ENCODE results near the gene AGXT2.

Gene AGXT2, protein sequence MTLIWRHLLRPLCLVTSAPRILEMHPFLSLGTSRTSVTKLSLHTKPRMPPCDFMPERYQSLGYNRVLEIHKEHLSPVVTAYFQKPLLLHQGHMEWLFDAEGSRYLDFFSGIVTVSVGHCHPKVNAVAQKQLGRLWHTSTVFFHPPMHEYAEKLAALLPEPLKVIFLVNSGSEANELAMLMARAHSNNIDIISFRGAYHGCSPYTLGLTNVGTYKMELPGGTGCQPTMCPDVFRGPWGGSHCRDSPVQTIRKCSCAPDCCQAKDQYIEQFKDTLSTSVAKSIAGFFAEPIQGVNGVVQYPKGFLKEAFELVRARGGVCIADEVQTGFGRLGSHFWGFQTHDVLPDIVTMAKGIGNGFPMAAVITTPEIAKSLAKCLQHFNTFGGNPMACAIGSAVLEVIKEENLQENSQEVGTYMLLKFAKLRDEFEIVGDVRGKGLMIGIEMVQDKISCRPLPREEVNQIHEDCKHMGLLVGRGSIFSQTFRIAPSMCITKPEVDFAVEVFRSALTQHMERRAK

DNA sequence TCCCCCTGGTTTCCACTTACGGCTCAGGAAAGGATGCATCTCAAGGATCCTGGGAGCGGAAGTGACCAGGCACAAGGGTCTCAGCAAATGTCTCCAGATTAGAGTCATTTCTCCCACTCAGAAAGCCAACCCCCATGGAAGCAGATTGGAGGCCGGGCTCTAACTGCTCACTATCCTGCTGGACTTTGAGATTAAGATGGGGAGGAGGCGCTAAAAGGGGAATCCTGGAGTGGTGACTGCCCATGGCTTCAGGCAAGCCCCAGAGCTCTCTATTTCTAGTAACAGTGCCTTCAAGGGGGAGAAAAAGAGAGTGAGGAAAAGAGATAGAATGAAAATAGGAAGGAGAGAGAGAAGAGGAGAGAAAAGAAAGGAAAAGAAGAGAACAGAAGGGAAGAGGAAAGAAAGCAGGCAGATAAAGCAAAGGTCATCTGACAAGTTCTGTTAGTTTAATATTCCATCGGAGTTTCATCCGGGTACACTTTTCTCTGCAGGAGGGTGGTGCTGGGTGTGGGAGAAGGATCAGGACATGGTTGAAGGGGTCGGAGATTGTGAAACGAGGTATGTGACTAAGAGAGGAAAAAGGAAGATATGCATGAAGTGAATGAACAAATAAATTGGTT lies at the start of gene AGXT2:
TSS of gene AGXT2 (minus strand) at position 165 of the 620 bp plus-strand sequence. CDS start at position 108, 57 bp downstream.
- TF ChIP-seq FOXA1 (IDR thresholded peaks at IDR 0.05): no peak
- TF ChIP-seq ARNT (IDR thresholded peaks at IDR 0.05): no peak
- no peak for TF ChIP-seq FOXM1 (IDR thresholded peaks at IDR 0.05; ENCODE audit: borderline replicate concordance)
- TF ChIP-seq LEF1 (IDR thresholded peaks at IDR 0.05; ENCODE audit: borderline replicate concordance): no peak
- no peak for TF ChIP-seq BHLHE40 (IDR thresholded peaks at IDR 0.05; ENCODE audit: borderline replicate concordance)
- TF ChIP-seq NFRKB (IDR thresholded peaks at IDR 0.05): no peak
- TF ChIP-seq CTBP1 (IDR thresholded peaks at IDR 0.05; ENCODE audit: borderline replicate concordance): no peak
- no peak for TF ChIP-seq ZNF384 (IDR thresholded peaks at IDR 0.05)
- no peak for TF ChIP-seq HDGF (IDR thresholded peaks at IDR 0.05; ENCODE audit: borderline replicate concordance)
- TF ChIP-seq FOXK2 (IDR thresholded peaks at IDR 0.05): no peak
- TF ChIP-seq, protein P1, sequence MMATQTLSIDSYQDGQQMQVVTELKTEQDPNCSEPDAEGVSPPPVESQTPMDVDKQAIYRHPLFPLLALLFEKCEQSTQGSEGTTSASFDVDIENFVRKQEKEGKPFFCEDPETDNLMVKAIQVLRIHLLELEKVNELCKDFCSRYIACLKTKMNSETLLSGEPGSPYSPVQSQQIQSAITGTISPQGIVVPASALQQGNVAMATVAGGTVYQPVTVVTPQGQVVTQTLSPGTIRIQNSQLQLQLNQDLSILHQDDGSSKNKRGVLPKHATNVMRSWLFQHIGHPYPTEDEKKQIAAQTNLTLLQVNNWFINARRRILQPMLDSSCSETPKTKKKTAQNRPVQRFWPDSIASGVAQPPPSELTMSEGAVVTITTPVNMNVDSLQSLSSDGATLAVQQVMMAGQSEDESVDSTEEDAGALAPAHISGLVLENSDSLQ (IDR thresholded peaks at IDR 0.05): no peak
- no peak for TF ChIP-seq TARDBP (IDR thresholded peaks at IDR 0.05)
- POLR2A ChIA-PET: no interaction called here
- CTCF ChIA-PET: interaction anchor here (0.6 kb wide), 1 partner anchor 134 kb away, joined by 7 read pairs; no protein-coding TSS in a partner anchor
- no peak for DNase-seq (ENCODE audit: extremely low spot score)

DNA sequence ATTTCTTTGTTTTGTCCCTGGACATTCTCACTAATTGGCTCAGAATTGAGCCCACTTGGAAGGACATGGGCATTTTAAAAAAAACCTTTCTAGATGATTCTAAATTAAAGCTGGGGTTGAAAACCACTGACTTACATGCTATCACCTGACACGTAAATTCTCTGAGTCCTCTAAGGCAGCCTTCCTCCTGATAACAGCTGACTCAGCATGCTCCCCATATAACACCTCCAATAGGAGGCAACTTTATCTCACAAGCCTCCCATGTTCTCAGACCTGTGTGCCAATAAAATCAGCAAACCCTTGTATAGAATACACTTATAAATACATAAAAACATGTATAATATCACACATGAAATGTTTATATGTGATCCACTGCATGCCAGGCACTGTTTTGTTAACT lies 49.2 kb upstream of the AGXT2 start:
- TF ChIP-seq ARNT (IDR thresholded peaks at IDR 0.05): no peak
- TF ChIP-seq BHLHE40 (IDR thresholded peaks at IDR 0.05; ENCODE audit: borderline replicate concordance): no peak
- TF ChIP-seq TARDBP (IDR thresholded peaks at IDR 0.05): no peak
- TF ChIP-seq SP1 (IDR thresholded peaks at IDR 0.05): no peak
- TF ChIP-seq HDGF (IDR thresholded peaks at IDR 0.05; ENCODE audit: borderline replicate concordance): no peak
- no peak for TF ChIP-seq ELF4 (IDR thresholded peaks at IDR 0.05)
- TF ChIP-seq ZNF384 (IDR thresholded peaks at IDR 0.05): no peak
- TF ChIP-seq NFRKB (IDR thresholded peaks at IDR 0.05): no peak
- TF ChIP-seq L3MBTL2 (conservative IDR thresholded peaks at IDR 0.05): no peak
- TF ChIP-seq FOXK2 (IDR thresholded peaks at IDR 0.05): no peak
- no peak for TF ChIP-seq CTBP1 (IDR thresholded peaks at IDR 0.05; ENCODE audit: borderline replicate concordance)
- TF ChIP-seq, protein P1 (IDR thresholded peaks at IDR 0.05): no peak
- TF ChIP-seq SUZ12 (IDR thresholded peaks at IDR 0.05): no peak
- TF ChIP-seq FOXM1 (IDR thresholded peaks at IDR 0.05; ENCODE audit: borderline replicate concordance): no peak
- TF ChIP-seq LEF1 (IDR thresholded peaks at IDR 0.05; ENCODE audit: borderline replicate concordance): no peak
- TF ChIP-seq FOXA1 (IDR thresholded peaks at IDR 0.05): no peak
- ChIA-PET CTCF (no interaction called here), POLR2A (no interaction called here)

DNA sequence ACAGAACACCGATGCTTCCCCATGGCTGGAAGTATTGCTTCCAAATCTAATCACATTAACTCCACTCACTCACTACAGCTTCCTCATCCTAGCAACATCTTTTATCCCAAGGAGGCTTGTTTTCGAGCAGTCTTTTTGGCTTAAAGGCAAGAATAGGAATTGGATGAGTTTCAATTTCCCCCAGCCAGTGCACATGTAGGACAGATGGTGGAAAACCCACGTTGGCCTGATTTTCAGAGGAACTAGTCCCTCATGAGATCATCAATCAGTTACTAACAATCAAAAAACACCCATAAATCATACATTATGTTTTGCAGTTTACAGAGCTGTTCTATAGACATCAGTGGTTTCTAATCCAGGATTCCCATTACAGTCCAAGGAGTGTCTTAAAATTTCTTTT lies 48.5 kb upstream of the AGXT2 start:
- CTCF ChIA-PET: no interaction called here
- POLR2A ChIA-PET: no interaction called here
- TF ChIP-seq L3MBTL2 (conservative IDR thresholded peaks at IDR 0.05) (no peak), FOXK2 (IDR thresholded peaks at IDR 0.05) (no peak), ELF4 (IDR thresholded peaks at IDR 0.05) (no peak), NFRKB (IDR thresholded peaks at IDR 0.05) (no peak), TARDBP (IDR thresholded peaks at IDR 0.05) (no peak), ARNT (IDR thresholded peaks at IDR 0.05) (no peak), SUZ12 (IDR thresholded peaks at IDR 0.05) (no peak), HDGF (IDR thresholded peaks at IDR 0.05; ENCODE audit: borderline replicate concordance) (no peak), SP1 (IDR thresholded peaks at IDR 0.05) (no peak), CTBP1 (IDR thresholded peaks at IDR 0.05; ENCODE audit: borderline replicate concordance) (no peak), FOXA1 (IDR thresholded peaks at IDR 0.05) (no peak), BHLHE40 (IDR thresholded peaks at IDR 0.05; ENCODE audit: borderline replicate concordance) (no peak), FOXM1 (IDR thresholded peaks at IDR 0.05; ENCODE audit: borderline replicate concordance) (no peak), ZNF384 (IDR thresholded peaks at IDR 0.05) (no peak), LEF1 (IDR thresholded peaks at IDR 0.05; ENCODE audit: borderline replicate concordance) (no peak)
- TF ChIP-seq, protein P1 (IDR thresholded peaks at IDR 0.05): no peak

More for the DNA sequence above, 49.2 kb upstream of the AGXT2 start:
- no peak for DNase-seq (ENCODE audit: extremely low spot score)

DNA sequence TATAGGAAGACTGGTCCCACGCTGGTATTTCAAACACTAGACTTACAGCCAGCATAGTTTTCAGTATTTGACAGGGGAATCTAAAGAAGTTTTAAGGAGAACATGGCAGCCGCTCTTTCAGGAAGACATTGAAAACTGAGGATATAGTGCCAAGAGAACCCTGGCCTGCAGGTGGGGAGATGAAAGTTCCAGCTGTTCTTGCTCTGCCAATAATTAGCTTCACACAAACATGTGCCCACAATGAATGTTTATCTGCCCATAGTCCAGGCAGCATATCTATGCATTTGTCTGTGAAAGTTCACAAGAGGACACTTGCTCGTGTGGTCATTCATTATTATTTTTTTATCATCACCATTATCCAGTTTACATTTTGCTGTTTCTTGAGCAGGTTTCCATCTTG lies 47.6 kb upstream of the AGXT2 start:
- ChIA-PET CTCF (no interaction called here), POLR2A (no interaction called here)
- no peak for DNase-seq (ENCODE audit: extremely low spot score)
- no peak for TF ChIP-seq SUZ12 (IDR thresholded peaks at IDR 0.05)
- no peak for TF ChIP-seq FOXM1 (IDR thresholded peaks at IDR 0.05; ENCODE audit: borderline replicate concordance)
- TF ChIP-seq ZNF384 (IDR thresholded peaks at IDR 0.05): no peak
- TF ChIP-seq ELF4 (IDR thresholded peaks at IDR 0.05): no peak
- TF ChIP-seq TARDBP (IDR thresholded peaks at IDR 0.05): no peak
- no peak for TF ChIP-seq NFRKB (IDR thresholded peaks at IDR 0.05)
- no peak for TF ChIP-seq FOXA1 (IDR thresholded peaks at IDR 0.05)

More for the DNA sequence above, 48.5 kb upstream of the AGXT2 start:
- DNase-seq (ENCODE audit: extremely low spot score): no peak

DNA sequence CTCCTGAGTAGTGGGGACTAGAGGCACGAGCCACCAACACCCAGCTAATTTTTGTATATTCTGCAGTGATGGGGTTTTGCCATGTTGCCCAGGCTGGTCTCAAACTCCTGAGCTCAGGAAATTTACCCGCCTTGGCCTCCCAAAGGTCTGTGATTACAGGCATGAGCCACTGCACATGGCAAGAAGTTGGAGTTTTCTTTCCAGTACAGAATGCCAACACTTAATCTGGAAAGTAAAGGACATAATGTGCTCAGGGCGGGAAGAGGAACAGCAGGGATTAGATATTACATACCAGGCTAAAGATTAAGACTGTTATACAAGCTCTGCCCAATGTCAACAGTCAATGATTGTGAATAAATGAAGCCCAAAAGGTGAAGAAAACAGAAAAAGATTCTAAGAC lies 47.2 kb upstream of the AGXT2 start:
- ChIA-PET POLR2A (no interaction called here), CTCF (no interaction called here)

More for the DNA sequence above, 47.2 kb upstream of the AGXT2 start:
- TF ChIP-seq HDGF (IDR thresholded peaks at IDR 0.05; ENCODE audit: borderline replicate concordance): no peak
- no peak for TF ChIP-seq FOXM1 (IDR thresholded peaks at IDR 0.05; ENCODE audit: borderline replicate concordance)
- TF ChIP-seq FOXA1 (IDR thresholded peaks at IDR 0.05): no peak
- TF ChIP-seq ELF4 (IDR thresholded peaks at IDR 0.05): no peak
- no peak for TF ChIP-seq CTBP1 (IDR thresholded peaks at IDR 0.05; ENCODE audit: borderline replicate concordance)
- TF ChIP-seq, protein P1 (IDR thresholded peaks at IDR 0.05): no peak
- TF ChIP-seq LEF1 (IDR thresholded peaks at IDR 0.05; ENCODE audit: borderline replicate concordance): no peak
- no peak for TF ChIP-seq FOXK2 (IDR thresholded peaks at IDR 0.05)
- no peak for TF ChIP-seq SP1 (IDR thresholded peaks at IDR 0.05)
- TF ChIP-seq TARDBP (IDR thresholded peaks at IDR 0.05): no peak
- TF ChIP-seq BHLHE40 (IDR thresholded peaks at IDR 0.05; ENCODE audit: borderline replicate concordance): no peak
- DNase-seq (ENCODE audit: extremely low spot score): no peak
